GM19463 (cell line): ENCODE measurements around the gene NKD1.
A peak's percentile ranks its signal among the peaks of the same experiment; 100 is the strongest.
"Not testable (repeated sequence)": the region's sequence is repeated elsewhere in the genome, so short reads cannot be mapped to it uniquely, and the experiment has no call there.

ENCODE experiments used
- ATAC-seq: cut with Tn5 transposase; IDR thresholded peaks from one replicate; pipeline ENCODE4 v1.9.1; 2021; ENCODE audit warnings: mild to moderate bottlenecking, moderate library complexity; ENCODE audit not compliant: unreplicated experiment

Gene NKD1, protein sequence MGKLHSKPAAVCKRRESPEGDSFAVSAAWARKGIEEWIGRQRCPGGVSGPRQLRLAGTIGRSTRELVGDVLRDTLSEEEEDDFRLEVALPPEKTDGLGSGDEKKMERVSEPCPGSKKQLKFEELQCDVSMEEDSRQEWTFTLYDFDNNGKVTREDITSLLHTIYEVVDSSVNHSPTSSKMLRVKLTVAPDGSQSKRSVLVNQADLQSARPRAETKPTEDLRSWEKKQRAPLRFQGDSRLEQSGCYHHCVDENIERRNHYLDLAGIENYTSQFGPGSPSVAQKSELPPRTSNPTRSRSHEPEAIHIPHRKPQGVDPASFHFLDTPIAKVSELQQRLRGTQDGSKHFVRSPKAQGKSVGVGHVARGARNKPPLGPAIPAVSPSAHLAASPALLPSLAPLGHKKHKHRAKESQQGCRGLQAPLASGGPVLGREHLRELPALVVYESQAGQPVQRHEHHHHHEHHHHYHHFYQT

DNA sequence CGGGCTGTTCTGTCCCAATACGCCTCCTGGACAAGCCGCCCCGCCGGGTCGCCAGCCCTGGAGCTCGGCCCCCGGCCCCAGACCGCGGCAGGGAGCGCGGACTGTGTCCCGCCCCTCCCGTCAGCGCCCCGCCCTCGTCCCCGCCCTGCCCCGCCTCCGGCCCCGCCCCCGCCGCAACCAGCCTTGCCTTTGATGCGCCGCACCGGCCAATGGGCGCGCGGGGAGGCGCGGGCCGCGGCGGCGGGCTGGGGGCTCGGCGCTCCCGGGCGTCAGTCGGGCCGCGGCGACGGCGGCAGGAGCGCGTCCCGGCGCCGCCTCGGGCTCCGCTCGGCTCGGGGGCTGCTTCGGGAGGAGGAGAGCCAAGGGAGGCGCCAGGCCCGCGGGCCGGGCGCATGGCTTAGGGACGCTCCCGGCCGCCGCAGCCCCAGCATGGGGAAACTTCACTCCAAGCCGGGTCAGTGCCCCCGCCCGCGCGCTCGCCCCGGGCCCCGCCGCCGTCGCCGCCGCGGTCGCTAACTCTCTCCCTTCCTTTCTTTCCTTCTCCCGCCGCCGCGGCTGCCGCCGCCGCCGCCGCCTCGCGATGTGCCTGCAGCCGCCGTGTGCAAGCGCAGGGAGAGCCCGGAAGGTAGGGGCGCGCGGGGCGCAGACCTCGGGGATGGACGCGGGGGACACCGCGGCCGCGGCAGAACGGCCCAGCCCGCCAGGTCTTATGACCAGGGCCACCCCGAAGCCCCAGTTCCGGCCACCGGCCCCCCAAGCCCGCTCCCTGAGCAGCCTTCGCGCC lies at the start of gene NKD1:
NKD1 (plus strand) TSS at position 272 of the 784 bp plus-strand sequence; CDS start at position 430, 158 bp downstream.
- peak; percentile 86 for ATAC-seq

DNA sequence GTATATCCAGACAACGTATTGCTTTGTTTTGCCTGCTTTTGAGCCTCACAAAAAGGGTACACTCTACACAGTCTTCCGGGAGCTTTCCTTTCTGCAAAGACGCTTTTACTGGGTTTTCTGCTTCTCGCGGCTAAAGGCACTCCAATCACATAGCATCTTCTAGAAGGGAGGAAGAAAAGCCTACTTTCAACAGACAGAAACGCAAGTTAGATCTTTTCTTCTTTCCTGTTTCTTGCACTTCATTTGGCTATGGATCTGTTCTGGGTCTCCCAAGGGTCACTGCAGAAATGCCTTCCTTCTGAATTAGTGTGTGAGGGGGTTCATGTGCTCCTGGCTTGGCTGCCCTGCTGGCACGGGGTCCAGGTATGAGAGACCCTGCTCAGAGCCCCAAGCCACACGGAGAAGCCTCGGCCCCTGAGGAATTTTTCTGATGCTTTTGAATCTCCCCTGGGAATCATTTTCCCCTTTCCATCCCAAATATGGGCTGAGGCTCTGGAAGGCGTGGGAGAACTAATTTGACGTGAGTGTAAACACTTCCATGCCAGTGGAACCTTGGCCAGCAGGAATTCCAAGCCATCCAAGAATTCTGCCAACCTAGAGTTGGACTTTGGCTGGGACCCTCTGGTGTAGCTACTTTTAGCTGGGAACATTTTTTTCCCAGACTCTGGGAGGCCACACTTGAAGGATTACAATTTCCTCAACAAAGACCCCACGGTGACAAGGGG lies 49.6 kb upstream of the NKD1 start:
- ATAC-seq = no peak

DNA sequence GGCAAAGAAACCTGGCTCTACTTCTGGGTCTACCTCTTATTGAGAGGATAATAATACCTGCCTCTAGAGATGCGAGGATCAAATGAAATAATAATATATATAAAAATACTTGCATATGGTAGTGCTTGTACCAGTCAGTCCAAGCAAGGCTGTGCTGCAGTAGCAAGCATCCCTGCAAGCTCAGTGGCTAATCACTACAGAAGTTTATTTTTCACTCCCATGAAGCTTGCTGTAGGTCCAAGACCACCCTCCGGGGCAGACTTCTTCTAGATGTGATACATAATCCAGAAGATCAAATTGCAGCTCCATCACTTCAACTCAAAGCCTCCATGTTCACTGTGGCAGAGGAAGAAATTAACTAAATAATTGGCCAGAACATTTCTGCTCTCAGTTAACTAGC lies 48.9 kb upstream of the NKD1 start:
- no peak for ATAC-seq

DNA sequence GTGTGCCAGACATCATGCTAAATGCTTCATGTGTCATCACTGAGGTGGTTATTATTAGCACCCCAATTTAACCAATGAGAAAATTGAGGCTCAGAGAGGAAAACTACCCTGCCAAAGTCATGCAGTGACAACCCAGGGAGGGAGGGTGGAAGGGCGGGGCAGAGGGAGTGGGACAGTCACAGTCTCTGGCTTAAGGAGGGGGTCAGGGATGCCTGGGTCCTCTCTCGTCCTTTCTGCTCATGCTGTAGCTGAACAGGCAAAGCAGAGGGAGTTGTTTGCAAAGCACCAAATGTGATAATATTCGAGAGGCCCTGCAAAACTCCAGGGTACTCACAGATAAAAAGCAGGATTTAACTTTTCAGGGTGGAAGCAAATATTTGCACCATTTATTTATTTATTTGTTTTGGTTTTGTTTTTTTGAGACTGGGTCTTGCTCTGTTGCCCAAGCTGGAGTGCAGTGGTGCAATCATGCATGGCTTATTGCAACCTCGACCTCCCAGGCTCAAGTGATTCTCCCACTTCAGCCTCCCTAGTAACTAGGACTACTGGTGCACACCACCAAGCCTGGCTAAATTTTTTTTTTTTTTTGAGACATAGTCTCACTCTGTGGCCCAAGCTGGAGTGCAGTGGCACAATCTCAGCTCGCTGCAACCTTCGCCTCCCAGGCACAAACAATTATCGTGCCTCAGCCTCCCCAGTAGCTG lies 47.9 kb upstream of the NKD1 start:
- no peak for ATAC-seq

DNA sequence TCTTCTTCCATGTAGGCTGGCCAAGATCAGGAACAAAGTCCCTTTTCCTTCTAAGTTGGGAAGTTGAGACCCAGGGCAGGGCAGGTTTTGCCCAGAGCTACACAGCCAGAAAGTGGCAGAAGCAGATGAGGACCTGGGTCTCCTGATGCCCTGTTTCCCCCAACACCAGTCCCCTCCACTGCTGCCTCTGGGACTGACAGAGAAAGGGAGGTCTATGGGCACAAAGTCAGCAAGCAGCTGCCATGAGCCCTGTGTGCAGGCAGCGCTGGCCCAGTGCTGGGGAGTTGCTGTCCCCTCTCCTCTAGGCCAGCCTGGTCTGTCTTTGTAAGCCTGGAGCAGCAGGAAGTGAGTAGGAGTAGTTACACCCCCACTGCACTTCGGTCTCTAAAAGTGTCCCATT lies 46.9 kb upstream of the NKD1 start:
- no peak for ATAC-seq

DNA sequence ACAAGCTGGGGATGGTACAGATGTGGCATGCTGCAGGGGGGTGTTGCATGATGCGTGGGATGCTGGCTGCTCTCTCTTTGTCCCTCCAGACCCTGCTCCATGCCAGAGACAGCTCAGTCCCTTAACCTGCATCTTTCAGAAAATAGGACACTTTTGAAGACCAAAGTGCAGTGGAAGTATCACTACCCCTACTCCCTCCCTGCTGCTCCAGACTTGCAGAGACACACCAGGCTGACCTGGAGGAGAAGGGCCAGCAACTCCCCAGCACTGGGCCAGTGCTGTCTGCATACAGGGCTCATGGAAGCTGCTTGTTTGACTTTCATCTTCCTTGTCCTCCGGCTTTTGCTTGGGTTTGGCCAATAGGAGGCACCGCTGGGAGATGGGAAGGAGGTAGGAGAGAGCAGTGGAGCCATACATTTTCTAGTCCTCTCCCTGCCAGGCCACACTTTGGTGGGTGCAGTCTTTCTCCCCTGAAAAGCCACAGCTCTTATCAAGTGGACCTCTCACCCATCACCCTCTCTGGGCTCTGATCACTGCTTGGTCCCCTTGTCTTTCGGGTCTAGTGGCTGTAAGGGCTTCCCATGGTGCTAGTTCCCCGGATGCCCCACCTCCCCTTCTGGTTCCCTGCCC lies 46.1 kb upstream of the NKD1 start:
- ATAC-seq = no peak

DNA sequence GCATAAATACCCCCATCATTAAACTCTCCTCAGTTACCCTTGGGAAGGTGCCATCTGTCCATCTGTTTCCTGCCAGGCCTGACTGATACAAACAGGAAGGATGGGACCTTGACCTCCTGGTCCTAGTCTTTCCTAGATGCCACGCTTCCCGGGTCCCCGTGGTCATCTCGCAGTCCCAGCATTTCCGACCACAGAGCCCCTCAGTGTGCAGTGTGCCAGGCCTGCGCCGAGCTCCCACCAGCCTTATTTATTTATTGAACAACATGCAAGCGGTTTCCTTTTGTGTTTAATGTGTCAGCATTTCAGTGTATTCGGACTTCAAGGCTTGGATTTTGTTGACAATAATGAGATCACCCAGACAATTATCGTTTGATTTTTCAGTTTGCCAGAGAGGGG lies 45.6 kb upstream of the NKD1 start:
- no peak for ATAC-seq

DNA sequence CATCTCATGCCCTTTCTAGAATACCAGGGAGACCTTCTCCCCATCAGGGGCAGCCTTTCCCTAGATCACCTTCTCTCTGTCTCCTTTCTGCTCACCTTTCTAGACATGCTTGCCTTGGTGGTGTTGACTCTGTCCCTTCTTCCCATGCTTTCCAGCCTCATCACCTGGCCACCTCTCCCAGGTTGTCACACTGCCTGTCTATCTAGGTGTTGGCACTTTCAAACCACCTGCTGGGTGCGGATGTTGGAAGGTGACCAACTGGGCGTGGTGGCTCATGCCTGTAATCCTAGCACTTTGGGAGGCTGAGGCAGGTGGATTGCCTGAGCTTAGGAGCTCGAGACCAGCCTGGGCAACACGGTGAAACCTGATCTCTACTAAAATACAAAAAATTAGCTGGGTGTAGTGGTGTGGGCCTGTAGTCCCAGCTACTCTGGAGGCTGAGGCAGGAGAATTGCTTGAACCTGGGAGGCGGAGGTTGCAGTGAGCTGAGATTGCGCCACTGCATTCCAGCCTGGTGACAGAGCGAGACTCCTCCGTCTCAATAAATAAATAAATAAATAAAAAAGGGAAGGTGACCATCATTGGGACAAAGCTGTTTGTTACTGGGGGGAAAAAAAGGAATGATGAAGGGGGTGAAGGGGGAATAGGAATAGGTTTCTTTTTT lies 44.2 kb upstream of the NKD1 start:
- ATAC-seq = not testable (repeated sequence)

DNA sequence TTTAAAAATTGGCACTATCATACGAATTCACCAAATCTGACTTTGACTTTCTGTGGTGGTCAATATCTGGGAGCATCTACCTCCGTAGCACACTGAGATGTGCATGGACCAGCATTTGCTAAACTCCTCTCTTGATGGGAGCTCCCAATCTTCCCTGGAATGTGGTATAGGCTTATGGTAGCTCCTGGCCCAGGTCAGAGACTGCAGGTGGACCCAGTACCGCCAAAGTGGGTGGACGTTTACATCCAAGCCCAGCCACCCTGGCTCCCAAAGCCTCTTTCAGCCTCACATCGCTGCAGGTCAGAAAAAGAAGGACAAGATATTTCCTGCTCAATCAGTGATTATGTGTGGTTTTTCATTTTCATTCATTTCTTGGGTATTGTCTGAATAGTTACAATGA lies 43.1 kb upstream of the NKD1 start:
- ATAC-seq = no peak

DNA sequence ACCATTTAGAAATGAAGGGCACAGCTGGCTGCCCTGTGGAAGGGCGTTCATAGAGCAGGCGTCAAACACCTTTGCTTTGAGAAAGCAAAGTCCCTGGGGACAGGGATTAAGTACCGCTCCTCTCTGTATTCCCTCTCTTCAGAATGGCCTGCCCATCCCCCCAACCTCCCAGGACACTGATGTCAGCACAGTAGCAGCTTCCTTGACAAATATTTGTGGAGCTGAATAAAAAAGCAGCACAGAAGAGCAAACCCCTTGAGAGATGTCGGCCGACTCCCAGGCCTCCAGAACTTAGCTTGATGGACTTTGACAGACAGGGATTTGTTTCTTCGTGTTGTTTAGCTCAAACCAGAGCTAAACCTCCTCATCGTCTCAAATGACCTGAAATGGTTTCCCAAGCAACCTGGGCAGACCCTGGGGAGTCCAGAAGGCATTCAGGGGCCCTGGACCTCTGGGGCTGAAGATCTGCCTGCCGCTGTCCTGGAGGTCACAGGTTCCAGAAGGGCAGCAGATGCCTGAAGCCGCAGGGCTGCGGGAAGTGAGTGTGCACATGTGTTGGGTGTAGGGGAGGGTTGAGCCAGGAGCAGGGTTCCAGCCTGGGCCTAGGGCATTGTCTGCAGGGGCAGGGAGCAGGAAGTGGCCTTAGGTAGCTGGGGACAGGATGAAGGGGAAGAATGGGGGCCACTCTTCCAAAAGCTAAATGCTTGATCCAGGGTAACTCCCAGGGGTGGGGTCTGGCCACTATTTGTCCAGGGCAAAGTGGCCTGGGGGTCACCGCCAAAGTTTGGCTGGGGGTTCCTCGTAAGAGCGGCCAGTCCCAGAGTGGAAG lies 42.3 kb upstream of the NKD1 start:
- no peak for ATAC-seq

DNA sequence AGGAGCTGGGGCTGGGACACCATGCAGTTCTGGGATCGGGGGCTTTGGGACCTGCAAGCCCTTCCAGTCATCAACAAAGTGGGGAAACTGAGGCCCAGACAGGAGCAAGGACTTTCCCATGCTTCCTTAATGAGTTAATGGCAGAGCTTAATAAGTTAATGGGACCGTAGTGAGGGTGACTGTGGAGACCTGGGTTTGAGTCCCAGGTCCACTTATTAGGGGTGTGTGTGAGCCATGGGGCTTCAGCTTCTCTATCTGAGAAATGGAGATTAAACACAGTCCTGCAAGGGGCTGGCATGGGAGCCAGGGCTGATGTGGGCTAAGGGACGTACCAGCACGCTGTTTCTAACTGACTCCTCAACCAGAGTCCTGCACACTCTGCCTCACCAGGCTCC lies 41.7 kb upstream of the NKD1 start:
- ATAC-seq = no peak

DNA sequence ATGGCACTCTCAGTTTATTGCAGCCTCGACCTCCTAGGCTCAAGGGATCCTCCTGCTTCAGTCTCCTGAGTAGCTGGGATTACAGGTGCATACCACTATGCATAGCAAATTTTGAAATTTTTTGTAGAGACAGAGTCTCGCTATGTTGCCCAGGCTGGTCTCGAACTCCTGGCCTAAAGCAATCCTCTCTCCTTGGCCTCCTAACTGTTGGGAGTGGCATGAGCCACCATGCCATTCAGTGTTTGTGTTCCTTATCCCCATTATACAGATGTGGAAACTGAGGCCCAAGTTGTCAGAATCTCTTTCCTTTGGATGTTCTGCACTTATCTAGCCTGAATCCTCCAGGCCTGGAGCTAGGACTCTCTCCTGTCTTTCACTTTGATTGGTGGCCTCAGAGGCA lies 40.8 kb upstream of the NKD1 start:
- no peak for ATAC-seq

DNA sequence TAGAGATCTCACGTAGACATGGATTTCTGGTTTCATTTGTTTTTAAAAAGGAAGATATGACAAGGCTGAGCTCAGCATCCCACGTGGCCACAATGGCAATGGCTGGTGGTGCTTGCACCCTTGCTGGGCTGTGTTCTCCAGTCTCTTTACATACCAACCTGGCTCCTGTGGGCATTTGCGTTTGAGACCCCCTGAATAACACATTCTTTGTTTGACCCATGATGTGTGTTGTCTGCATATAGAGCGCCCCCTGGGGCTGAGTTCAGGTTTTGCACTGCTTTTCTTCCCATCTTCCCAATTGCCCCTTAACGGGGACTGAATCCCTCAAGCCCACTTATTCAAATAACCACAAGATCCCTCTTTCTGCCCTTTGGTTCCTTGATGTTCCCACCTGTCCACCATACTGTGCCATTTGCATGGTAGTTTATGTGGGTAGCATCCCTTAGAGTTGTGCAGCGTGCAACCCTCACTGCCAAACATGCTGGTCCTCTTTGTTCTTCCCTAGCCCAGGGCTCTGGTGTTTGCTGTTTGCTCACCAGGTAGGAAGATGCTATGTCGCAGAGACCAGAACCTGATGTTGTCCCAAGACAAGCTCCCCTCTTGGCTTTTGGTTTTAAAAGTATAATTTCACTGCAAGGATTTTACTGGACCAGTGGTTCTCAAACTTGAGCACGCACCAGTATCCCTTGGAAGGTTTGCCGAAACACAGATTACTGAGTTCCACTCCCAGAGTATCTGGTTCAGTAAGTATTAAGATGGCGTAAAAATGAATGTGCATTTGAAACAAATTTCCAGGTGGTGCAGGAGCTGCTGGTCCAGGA lies 38.5 kb upstream of the NKD1 start:
- no peak for ATAC-seq

DNA sequence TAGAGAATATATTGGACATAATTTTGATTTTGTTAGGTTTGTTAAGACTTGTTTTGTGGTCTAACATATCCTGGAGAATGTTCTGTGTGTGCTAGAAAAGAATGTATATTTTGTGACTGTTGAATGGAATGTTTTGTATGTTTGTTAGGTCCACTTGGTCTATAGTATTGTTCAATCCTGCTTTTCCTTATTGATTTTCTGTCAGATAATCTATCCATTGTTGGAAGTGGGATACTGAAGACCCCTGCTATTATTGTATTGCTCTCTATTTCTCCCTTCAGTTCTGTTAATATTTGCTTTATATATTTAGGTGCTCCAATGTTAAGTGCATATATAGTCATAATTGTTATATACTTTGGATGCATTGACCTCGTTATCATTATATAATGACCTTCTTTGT lies 33.0 kb upstream of the NKD1 start:
- ATAC-seq = no peak

DNA sequence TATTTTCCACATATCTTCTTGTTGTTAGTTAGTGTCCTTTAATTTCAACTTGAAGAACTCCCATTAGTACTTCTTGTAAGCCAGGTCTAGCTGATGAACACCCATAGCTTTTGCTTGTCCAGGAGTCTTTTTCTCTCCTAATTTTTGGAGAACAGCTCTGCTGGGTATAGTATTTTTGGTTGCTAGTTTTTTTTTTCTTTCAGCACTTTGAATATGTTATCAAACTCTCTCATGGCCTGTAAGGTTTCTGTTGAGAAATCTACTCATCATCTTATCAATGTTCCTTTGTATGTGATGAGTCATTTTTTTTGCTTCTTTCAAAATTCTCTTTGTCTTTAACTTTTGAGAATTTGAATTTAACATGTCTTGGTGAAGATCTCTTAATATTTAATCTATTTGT lies 31.8 kb upstream of the NKD1 start:
- no peak for ATAC-seq

DNA sequence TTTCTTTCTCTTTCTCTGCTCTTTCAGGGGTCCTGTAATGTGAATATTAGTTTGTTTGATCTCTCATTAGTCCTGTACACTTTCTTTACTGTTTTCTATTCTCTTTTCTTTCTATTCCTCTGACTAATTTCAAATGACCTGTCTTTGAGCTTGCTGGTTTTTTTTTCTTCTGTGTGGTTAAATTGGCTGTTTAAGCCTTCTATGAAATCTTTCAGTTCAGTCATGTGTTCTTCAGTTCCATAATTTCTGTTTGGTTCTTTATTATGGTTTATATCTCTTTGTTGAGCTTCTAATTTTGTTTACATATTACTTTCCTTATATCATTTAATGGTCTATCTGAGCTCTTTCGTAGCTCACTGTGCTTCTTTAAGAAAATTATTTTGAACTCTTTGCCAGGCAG lies 31.3 kb upstream of the NKD1 start:
- ATAC-seq = no peak

DNA sequence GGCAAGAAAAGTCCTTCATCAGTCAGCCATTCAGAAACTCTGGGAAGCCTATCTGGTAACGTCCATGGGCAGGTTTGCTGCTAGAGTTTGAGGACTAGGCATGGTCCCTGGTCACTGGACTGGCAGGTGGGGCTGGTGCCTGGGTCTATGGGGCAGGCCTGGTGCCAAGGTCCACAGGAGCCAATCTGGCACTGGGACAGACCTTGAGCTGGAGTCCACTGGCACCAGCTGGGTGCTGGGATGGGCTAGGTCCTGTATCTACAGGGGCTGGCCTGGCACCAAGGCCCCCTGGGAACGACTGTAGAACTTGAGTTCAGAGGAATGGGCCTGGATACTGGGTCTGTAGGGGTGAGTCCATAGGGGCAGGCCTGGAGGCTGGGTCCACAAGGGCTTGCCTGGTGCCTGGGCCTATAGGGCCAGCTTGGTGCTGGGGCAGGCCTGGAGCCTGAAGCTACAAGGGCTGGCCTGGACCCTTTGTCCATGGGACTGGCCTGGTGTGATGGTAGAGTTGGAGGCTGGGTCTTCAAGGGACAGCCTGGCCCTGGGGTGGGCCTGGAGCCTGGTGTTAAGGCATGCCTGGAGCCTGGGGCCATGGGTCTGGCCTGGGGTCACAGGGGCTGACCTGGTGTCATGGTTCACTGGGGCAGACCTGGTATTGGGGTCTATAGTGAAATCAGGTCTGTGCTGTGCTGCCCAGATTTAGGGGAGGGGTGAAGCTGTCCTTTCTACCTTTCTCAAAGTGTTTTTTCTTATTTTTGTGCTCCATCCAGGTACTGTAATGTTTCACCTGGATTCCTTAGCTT lies 30.5 kb upstream of the NKD1 start:
- no peak for ATAC-seq
